ENCODE results near the gene MVB12B. TPM values are rescaled to one million over a fixed set of nuclear protein-coding genes. Genes with fewer than 3 reads are reported as not detected.

MVB12B gene
- total RNA-seq, 1 experiment from 2014 or later, result not detected

DNA sequence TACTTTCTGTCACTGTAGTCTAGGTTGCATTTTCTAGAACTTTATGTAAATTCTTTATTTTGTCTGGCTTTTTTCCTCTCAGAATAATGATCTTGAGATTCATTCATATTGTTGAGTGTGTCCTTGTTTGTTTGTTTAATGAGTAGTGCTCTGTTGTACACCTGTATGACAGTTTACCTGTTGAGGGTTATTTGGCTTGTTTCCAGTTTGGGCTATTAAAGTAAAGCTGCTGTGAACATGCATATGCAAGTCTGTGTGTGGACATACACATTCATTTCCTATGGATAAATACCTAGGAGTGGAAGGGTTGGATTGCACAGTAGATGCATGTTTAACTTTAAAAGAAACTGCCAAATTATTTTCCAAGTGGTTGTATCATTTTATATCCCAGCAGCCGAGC is 30.4 kb downstream of the MVB12B start:
- DNase-seq (ENCODE audit: low spot score), result no peak

DNA sequence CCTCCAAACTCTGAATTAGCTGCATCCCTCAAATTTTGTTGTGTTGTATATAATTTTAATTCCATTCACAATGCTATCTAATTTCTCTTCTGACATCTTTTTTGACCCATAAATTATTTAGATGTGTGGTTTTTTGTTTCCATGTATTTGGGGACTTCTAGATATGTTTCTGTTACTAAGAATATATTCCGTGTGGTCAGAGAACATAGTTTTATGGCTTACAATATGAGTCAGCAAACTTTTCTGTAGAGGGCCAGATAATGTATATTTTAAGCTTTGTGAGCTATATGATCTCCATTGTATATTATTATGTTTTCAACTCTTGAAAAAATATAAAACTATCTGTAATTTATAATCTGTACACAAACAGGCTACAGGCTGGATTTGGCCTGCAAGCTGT is 33.4 kb downstream of the MVB12B start:
- no peak for DNase-seq (ENCODE audit: low spot score)

DNA sequence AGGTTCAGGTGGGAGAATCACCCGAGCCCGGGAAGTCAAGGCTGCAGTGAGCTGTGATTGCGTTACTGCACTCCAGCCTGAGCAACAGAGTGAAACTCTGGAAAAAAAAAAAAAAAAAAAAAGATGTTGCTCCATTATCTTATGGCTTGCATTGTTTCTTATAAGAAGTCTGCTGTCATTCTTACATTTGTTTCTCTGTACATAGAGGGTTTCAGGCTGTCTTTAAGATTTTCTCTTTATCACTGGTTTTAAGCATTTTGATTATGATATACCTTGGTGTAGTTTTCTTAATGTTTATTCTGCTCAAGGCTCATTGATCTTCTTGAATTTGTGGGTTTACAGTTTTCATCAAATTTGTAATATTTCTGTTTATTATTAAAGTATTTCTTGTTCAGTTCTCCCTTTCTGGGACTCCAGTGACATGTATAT is 35.2 kb downstream of the MVB12B start:
- no peak for DNase-seq (ENCODE audit: low spot score)

DNA sequence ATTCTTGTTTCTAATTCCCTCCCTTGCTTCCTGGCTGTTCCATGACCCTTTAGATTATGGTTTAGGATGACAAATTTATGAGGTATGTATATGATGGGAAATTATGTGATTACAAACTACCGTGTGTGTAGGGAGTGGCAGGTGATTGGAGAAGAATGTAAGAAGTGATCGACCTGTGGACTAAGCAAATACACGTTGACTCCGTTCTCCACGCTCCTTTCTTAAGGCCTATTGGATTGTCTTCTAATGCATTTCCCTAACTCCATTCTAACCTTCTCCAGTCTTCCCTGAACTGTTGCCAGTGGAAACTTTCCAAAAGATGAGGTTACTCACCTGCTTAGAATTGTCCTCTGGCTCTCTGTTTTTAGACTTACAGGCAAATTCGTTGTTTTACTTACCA is 36.6 kb downstream of the MVB12B start:
- no peak for DNase-seq (ENCODE audit: low spot score)

- DNase-seq (ENCODE audit: low spot score), result no peak
These were observed 37.4 kb downstream of the MVB12B start for GRCh38 chr9:126363847-126364671.

- no peak for DNase-seq (ENCODE audit: low spot score)
These were observed 39.2 kb downstream of the MVB12B start for GRCh38 chr9:126365780-126366179.

DNA sequence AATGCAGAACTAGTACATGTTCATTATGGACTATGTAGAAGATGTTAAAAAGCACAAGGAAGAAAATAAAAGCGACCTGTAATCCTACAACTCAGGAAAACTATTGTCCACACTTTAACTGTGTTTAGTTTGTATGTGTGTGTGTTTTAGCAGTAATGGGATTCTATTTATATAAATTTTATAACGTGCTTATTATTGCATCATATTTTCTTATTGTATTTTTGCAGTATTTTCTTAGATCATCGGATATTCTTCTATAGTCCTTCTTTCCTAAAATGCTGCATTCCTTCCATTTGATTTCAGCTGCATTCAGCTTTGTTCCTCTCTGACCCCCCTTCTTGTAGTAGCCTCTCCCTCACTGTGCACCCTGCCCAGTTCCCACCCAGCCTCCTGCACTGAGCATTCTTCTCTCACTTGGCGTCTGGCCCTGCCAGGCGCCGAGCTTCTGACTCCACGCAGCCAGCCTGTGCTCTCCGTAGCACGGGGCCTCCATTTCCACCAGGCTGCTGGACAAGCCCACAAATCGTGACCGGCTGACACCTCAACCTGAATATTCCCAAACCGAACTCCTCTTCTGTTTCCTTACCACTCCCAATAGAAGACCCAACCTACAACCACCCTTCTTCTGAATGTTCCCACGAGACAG is 39.9 kb downstream of the MVB12B start:
- DNase-seq (ENCODE audit: low spot score), result no peak

DNA sequence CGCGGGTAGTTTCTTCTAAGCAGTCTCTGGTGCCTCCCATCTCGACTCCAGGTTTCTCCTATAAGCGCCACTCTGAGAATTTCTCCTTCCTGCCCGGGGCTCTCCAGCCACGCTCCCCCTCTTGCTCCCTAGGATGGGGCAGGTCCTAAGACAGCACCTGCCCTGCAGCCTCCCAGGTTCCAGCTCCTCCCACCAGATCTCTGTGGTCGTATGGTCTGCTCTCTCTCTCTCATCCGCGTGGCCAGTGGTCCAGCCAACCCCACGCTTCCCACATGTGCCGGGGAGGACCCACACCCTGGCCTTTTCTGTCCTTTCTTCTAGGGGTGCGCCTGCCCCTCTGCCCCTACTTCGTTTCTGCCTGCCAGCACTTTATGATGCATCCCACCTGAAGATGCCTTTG is 40.5 kb downstream of the MVB12B start:
- no peak for DNase-seq (ENCODE audit: low spot score)

DNA sequence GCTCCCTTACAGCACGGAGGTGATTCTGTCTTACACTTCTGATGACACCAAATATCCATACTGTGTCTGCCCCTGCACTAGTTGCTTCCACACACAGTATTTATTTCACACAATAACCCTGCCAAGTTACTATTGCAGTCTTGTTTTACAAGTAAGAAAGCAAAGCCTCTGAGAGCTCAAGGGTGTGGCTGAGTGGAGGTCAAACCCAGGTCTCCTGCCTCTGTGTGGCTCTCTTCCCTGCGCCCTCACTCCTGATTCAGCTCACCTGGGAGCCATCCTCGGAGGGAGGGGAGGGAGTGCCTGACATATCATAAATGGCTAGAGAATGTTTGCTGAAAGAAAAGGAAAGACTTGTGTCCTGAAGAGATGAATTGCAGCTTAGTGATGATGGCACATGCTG is 41.0 kb downstream of the MVB12B start:
- no peak for DNase-seq (ENCODE audit: low spot score)

DNA sequence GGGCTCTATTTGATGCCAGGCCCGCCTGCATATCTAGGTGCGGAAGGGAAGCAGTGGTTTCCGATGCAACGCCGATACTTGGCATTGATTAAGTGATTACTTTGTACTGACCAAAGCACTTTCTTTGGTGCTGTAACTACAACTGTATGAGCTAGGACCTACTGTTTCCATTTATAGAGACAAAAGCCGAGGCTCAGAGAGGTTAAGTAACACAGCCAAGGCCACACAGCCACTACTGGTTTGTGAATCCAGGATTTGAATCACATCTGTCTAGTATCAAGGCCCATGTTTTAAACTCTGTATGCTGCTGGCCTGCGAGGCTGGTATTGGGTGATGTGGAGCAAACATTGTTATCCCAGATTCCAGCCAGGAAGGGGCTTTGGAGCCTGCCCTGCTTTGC is 41.4 kb downstream of the MVB12B start:
- DNase-seq (ENCODE audit: low spot score), result no peak

DNA sequence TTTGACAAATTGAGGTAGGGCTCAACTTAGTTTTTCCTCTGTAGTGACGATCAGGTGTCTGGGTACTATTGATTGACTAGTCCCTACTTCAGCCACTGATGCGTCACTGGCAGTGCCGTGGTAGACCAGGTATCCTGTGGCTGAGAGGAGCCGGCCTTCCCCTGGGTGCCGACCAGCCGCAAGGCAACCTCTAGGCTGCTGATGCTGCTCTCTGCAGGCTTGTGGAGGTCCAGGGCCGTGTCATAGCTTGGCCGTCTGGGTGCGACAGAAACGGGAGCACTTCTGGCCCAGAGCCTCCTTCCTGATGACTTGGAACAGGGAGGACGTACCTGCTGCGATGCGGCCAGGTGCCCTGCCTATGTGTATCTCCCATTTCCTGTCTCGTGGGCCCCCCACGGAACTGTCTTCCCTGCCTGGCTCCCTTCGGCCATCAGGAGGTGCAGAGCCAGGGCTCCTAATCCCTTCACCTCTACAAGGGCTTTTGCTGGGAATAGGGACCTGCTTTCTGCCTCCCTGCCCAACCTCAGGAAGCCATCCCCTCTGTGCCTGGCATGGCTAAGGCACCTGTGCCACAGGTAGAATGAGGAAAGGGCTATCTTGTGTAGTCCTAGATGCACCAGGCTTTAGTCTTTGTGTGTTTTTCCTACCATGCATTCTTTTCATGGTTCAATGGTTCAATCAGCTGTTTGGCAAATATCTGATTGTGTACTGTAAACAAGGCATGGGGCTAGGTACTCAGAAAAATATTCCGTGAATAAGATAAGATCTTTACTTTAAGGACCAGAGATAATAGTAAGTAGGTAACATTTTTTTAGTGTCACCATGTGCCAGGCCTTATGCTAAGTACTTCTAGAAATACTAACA is 44.6 kb downstream of the MVB12B start:
- DNase-seq (ENCODE audit: low spot score), result no peak

DNA sequence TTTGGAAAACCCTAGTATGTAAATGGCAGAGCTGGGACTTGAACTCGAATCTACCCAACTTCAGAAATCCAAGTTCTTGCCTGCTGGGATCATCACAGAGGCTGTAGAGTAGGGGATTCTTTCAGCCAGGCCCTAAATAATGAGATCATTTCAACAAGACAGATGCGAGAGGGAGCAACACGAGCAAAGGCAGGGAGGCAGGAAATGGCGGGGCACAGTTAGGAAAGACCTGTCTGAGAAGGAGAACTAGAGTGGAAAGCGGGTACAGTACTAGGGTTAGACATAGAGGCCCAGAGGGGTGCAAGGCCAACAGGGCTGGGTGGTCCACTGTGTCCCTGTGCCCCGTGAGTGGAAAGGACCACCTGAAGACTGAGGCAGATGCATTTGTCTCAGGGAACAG is 46.1 kb downstream of the MVB12B start:
- DNase-seq (ENCODE audit: low spot score), result no peak

DNA sequence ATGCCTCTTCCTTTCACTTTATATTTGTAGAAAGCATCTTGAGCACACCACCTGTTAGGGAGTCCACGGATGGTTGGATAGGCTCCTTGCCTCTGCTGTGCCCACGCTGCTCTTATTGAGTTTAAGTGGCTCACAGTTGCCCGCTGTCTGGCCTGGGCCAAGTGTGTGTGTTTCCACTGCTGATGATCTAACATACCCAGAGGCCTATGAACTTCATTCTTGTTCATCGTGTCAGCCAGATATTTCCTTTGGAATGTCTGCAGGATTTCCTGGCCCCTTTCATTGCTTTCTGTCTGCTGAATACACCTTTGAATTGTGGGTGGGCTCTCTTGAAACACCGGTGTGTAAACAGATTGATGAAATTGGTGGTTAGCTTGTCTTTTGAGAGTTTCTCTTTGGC is 46.6 kb downstream of the MVB12B start:
- no peak for DNase-seq (ENCODE audit: low spot score)

GRCh38 chr9:126374366-126374781 is 47.7 kb downstream of the MVB12B start:
- DNase-seq (ENCODE audit: low spot score), result no peak

DNA sequence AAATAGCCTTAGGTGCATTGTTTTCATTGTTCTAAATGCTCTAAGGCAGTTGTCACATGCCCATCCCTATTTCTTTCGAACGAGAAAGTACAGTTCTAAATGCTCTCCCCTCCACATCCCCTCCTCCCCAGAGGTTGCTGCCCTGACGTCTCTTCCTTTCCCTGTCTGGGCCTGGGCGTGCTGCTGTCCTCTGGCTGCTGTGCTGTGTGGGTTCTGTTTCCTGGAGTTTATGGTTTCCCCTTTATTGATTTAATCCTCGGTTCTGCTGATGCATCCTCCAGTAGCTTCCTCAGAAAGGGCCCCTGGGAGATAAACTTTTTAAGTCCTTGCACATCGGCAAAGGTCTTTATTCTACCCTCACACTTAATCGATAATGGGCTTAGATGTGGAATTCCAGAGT is 48.8 kb downstream of the MVB12B start:
- DNase-seq (ENCODE audit: low spot score), result no peak

GRCh38 chr9:126376311-126377175 is 49.9 kb downstream of the MVB12B start:
- DNase-seq (ENCODE audit: low spot score), result no peak

DNA sequence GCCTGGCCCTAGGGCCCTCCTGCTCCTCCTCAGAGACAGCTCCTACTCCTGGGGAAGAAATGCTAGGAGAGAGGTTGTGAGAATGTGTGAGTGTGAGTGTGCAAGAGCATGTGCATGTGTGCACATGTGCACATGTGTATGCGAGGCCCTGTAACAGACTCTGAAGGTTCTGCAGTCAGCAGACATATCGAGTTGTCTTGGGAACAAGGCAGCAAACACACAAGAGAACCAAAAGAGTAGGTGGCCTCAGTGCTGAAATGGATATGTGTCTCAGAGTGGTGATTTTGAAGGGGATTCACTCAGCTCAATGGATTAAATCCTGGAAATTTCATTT is 50.5 kb downstream of the MVB12B start:
- no peak for DNase-seq (ENCODE audit: low spot score)

GRCh38 chr9:126377536-126377935 is 50.9 kb downstream of the MVB12B start:
- no peak for DNase-seq (ENCODE audit: low spot score)

DNA sequence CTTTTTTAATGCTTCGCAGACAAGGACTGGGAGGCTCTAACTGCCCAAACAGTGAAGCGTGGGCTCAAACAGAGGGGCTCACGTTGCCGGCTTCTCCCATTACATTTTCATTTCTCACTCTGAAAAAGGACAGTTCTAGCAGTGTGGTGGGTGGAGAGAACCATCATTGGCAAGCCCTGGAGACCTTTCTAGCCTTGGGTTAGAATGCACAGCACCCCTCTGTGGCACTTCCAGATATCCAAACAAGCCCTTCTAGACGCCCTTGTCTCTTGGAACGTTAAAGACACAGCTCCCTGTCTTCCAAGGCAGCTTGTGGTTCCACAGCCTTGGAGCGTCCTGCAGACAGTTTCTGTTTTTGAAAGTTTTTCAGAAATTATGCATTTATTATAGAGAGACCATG is 52.1 kb downstream of the MVB12B start:
- DNase-seq (ENCODE audit: low spot score), result no peak

- DNase-seq (ENCODE audit: low spot score), result no peak
These were observed 53.2 kb downstream of the MVB12B start for GRCh38 chr9:126379661-126380360.

GRCh38 chr9:126380447-126380846 is 53.8 kb downstream of the MVB12B start:
- DNase-seq (ENCODE audit: low spot score), result no peak
